ENCODE data around the gene ADCY3.

Gene ADCY3

DNA sequence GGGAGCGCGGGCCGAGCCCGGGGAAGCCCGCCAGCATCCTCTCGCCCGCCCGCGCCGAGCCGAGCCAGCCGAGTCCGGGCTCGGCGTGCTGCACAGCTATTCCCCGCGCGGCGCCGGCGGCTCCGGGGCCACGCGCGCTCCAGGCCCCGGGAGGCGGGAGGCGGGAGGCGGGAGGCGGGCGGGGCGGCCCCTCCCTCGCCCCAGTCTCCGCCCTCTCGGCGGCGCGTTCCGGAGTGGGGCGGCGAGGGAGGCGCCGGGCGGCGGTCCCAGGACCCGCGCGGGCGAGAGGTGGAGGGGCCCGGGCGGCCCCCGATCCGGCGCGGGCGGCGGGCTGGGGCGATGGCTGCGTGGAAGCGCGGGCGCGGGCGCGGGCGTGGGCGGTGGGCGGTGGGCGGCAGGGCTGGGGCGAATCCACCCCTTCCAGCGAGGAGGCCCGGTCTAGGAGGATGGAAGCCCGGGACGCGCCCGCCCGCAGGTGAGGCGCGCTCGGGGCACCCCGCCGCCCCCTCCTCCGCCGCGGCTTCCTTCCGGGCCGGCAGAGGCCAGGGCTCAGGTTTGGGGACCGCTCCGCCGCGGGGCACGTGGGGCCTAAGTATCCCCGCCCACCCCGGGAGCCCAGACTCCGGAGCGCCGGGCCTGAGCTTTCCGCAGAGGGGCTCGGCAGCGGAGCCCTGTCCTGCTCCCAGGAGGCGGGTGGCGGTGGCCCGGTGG is at the start of gene ADCY3:
TSS of gene ADCY3 (minus strand) at position 140 of the 711 bp plus-strand sequence. CDS start 1,250 bp downstream, outside the sequence.
- DNase-seq (ENCODE audit: low read depth in 4 of 4, low spot score in 1 of 4), result peak in 2 of 4 experiments; percentile 48 to 68

DNA sequence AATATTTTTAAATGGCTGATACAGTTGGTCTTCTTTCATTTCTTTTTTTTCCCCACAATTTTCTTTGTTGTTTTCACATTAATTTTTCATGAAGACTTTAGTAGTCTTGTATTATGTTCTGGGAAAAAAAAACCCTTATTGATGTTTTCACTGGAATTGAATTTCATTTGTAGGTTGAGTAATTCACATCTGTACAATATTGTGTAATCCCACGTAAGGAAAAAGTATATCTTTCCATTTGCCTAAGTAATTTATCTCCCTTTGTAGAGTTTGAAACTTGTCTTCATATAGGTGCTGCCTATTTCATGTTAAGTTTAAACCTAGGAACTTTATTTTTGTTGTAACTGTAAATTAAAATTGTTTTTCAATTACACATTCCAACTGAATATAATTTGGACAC is 49.7 kb upstream of the ADCY3 start:
- DNase-seq (ENCODE audit: low read depth in 4 of 4, low spot score in 1 of 4), result no peak

- DNase-seq (ENCODE audit: low read depth in 4 of 4, low spot score in 1 of 4), result no peak
Observed at GRCh38 chr2:24961903-24962302, 41.9 kb upstream of the ADCY3 start.

GRCh38 chr2:24959761-24960160 is 39.7 kb upstream of the ADCY3 start:
- DNase-seq (ENCODE audit: low read depth in 4 of 4, low spot score in 1 of 4), result no peak

- DNase-seq (ENCODE audit: low read depth in 4 of 4, low spot score in 1 of 4), result no peak
Observed at GRCh38 chr2:24958411-24958935, 38.4 kb upstream of the ADCY3 start.

DNA sequence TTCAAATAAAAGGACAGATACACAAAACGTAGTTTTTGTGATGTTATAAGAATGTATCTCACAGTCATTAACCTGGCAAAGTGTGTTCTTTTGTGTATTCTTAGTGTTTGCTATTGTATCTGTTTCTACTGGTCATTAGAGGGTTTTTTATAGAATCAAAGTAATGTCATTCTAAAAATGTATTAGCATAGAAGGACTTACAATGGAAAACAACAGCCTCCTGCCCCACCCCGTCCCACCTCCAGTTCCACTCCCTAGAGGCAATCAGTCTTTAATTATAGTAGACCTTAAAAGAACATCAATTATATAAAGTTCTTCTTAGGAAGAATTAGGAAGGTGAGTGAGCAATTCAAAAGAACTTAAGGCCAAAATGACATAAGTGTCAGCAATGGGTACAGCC is 37.9 kb upstream of the ADCY3 start:
- no peak for DNase-seq (ENCODE audit: low read depth in 4 of 4, low spot score in 1 of 4)

DNA sequence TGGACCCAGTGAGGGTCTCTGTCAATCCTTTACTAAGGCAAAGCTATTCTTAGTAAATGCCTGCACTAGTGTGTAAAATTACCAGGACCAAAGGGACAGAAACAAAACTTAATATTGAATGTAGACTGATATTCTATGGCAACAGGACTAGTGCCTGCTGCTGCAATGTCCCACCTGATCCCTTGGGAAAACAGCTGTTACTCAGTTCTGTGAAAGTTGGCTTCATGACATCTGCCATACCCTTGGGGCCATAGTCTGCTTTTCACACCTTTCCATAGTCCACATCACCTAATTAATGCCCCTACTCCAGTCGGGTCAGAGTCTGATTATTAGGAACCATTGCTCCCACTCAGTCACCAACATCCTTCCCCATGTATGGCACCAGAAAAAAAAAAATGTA is 37.2 kb upstream of the ADCY3 start:
- no peak for DNase-seq (ENCODE audit: low read depth in 4 of 4, low spot score in 1 of 4)

GRCh38 chr2:24955921-24956320 is 35.9 kb upstream of the ADCY3 start:
- DNase-seq (ENCODE audit: low read depth in 4 of 4, low spot score in 1 of 4), result no peak

DNA sequence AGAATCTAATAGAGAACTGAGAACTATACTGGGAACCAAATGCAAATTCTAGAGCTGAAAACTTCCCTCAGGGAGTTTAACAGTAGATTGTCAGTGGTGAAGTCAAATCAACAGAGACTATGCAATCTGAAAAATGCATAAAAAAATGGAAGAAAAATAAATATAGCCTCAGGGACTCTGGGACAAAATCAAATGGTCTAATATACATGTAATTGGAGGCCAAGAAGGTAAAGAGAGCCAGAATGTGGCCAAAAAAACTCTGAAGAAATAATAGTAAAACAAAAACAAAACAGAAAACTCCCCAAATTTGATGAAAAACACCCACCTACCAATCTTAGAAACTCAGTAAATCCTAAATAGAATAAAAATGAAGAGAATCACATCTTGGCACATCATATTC is 35.2 kb upstream of the ADCY3 start:
- DNase-seq (ENCODE audit: low read depth in 4 of 4, low spot score in 1 of 4), result no peak

- no peak for DNase-seq (ENCODE audit: low read depth in 4 of 4, low spot score in 1 of 4)
Observed at GRCh38 chr2:24950102-24950501, 30.1 kb upstream of the ADCY3 start.

GRCh38 chr2:24948506-24948905 is 28.5 kb upstream of the ADCY3 start:
- DNase-seq (ENCODE audit: low read depth in 4 of 4, low spot score in 1 of 4), result no peak

GRCh38 chr2:24947561-24948157 is 27.6 kb upstream of the ADCY3 start:
- DNase-seq (ENCODE audit: low read depth in 4 of 4, low spot score in 1 of 4), result no peak

DNA sequence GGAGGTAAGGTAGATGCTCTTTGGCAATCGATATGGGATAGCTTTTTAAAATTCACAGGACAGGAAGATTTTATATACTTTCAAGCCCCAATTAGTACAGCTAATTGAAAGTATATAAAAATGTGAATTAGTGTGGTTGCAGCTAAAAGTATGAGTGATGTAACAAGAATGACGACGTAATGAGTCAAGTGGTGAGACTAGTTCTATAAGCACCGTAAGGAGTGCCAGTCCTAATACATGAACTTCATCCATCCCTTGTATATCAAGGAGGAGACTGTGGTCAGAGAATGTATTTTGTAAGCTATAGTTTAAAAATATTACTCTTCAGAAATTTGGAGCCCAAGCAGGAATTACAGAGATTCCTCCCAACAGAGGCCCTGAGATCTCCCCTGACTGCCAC is 25.9 kb upstream of the ADCY3 start:
- no peak for DNase-seq (ENCODE audit: low read depth in 4 of 4, low spot score in 1 of 4)

DNA sequence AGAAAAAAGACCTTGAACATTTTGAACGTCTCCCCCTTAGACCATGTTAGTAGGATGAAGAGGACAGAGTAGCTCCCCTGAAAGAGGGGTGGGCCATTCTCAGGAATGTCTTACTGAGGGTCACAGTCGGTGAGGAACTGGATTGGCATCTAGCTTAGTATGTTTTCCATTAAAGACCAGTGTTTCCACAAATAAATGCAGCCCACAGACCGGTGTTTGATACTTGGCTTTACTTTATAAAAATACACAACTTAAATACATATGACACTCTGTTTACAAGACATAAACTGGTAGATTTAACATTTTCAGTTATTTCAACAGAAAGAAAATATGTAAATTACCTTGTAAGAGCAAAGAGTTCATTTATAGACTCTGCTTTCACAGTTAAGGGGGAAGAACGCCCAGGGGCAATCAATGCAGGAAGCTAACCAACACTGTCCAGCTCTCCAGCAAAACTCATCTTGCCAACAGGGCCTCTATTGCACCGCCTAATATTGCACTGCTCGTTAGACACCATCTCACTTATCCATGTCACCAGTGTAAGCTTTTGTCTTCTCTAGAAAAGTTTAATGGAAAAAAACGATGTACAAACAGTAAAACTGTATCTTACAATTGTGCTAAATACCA is 23.5 kb upstream of the ADCY3 start:
- DNase-seq (ENCODE audit: low read depth in 4 of 4, low spot score in 1 of 4), result no peak

GRCh38 chr2:24939353-24939752 is 19.3 kb upstream of the ADCY3 start:
- no peak for DNase-seq (ENCODE audit: low read depth in 4 of 4, low spot score in 1 of 4)

GRCh38 chr2:24937236-24937635 is 17.2 kb upstream of the ADCY3 start:
- DNase-seq (ENCODE audit: low read depth in 4 of 4, low spot score in 1 of 4), result no peak

GRCh38 chr2:24935145-24935544 is 15.1 kb upstream of the ADCY3 start:
- no peak for DNase-seq (ENCODE audit: low read depth in 4 of 4, low spot score in 1 of 4)

GRCh38 chr2:24932715-24933114 is 12.7 kb upstream of the ADCY3 start:
- no peak for DNase-seq (ENCODE audit: low read depth in 4 of 4, low spot score in 1 of 4)

GRCh38 chr2:24930768-24931167 is 10.7 kb upstream of the ADCY3 start:
- no peak for DNase-seq (ENCODE audit: low read depth in 4 of 4, low spot score in 1 of 4)

DNA sequence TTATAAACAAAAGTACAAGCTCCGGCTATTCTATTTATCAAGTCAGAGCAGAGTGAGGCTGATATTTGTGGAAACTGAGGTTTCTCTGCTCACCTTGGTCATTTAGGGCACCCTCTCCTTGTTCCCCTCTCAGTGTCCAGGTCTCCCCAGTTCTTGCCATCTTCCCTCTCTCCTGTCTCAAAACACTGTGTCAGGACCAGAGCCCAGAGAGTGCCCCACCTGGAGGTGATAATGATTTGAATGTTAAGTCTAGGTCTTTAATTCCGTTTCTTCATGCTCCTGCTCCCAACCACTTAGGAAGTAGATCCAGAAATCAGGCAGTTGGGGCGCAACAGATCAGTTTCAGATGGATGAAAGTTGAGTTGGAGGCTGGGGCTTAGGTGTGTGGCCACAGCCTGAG is 9.2 kb upstream of the ADCY3 start:
- DNase-seq (ENCODE audit: low read depth in 4 of 4, low spot score in 1 of 4), result no peak

DNA sequence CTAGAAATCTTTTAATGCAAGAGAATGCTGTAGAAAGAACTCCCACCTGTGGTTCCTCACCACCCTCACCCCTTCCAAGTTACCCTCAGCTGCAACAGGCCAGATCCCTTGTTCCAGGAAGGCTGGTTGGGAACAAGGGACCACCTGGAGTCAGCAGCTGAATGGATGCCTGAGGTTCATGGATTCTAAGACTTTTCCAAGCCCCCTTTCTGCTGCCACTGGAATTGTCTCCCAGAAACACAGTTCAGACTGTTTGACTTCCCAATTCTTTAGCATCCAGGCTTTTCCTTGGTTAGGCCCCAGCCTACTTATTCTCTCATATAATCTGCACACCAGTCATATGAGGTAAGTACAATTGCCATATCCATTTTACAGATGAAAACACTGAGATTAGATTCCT is 8.0 kb upstream of the ADCY3 start:
- DNase-seq (ENCODE audit: low read depth in 4 of 4, low spot score in 1 of 4), result no peak

DNA sequence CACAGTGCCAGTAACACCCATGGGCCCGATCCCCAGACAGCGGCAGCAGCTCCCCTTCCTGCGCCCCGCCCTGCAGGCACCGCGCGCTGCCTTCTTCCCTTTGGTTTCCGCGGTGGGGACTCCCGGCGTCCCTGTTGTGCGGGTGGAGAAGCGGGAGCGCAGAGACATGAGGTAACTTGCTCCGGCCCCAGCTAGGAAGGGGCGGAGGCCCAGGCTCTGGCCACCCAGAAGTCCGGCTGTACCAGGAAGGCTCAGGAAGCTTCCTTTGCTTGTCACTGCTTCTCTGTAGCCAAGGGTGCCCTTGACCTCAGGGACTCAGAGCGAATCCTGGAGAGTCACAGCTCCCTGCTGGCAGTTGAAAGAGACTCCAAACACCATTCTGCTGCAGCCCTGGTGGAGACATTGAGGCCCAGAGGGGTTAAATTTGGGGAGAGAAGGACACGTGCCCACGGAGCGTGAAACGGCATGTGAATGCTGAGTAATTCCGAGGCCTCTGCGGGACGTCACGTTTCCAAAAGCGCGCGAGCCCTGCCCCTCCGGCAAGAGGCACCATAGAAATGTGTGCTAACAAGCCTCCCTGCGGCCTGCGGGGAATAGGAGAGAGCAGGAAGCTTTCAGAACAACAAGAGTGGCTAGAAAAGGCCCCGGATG is 6.7 kb upstream of the ADCY3 start:
- DNase-seq (ENCODE audit: low read depth in 4 of 4, low spot score in 1 of 4), result peak in 1 of 4 experiments; percentile 33
